ENCODE results near the gene TEX30.
"Not testable (repeated sequence)": the region's sequence is repeated elsewhere in the genome, so short reads cannot be mapped to it uniquely, and the experiment has no call there.

TEX30 gene

DNA sequence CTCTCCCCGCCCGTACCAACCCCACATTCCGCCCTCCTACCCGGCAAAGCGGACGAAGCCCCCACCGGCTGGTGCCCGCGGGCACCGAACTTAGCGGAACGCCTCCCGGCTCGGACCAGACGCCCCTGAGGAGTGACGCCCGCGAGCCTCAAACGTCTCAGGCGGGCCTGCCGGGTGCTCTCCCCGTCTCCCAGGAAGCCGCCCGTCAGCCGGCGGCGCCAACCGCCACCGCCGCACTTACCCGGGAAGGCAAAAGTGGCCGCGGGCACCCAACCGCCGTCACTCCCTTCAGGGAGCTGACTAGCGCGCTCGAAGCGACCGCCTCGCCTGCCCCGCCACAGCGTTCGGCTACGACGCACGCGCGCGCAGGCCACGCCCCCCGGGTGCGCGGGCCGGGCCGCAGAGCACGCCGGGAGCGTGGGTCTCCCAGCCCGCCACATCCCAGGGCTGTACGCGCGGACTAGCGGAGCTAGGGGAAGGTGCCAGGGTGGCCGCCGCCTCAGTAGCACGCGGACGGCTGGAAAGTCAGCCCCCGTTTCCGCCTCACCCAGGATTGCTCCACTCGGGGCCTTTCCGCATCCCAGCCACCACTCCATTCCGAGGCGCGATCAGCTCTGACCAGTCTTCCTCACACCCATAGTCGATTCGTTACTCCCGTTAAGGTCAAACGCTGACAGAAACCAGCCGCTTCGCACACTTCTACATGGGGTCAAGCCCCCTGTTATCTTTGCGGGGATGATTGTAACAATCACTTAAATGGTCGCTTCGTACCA is at the start of gene TEX30:
TSS of gene TEX30 (minus strand) at position 346 of the 773 bp plus-strand sequence. CDS start 3,760 bp downstream, outside the sequence.
- FAIRE-seq: no peak

DNA sequence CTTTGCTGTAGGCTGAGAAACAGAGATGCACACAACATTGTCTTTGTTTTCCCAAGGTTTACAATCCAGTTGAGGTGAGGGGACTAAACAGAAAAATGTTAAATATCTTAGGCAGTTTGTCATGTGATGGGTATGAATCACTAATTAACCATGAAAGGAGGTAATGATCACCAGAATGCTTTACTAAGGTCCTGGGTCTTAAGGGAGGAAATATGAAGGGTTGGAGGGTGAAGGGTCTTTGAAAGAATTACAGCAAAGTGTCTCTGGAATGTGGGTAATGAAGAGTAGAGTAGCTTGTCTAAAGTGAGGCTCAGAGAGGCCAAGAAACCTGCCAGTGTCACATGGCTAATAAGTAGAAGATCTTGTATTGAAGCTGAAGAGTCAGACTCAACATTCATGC is 44.3 kb upstream of the TEX30 start:
- FAIRE-seq: peak; percentile 91

- FAIRE-seq: peak; percentile 76
Measured at GRCh38 chr13:102817241-102817640, 43.7 kb upstream of the TEX30 start.

DNA sequence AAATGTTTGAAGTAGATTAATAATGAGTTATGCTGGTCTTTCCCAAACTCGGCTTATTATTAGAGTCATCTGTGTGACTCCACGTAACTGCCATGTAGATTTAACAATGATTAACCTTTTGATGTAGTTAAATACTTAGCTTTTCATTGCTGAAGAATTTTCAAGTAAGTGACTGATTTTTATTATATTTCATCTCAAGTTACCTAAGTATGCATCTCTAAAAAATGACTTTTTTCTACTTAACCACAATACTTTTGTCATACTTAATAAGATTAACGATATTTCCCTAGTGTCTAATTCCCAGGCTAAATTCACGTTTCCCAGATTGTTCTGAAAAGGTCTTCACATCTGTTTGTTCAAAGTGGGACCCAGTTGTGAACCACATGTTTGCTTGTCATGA is 43.1 kb upstream of the TEX30 start:
- no peak for FAIRE-seq

GRCh38 chr13:102815788-102816187 is 42.2 kb upstream of the TEX30 start:
- FAIRE-seq: no peak

DNA sequence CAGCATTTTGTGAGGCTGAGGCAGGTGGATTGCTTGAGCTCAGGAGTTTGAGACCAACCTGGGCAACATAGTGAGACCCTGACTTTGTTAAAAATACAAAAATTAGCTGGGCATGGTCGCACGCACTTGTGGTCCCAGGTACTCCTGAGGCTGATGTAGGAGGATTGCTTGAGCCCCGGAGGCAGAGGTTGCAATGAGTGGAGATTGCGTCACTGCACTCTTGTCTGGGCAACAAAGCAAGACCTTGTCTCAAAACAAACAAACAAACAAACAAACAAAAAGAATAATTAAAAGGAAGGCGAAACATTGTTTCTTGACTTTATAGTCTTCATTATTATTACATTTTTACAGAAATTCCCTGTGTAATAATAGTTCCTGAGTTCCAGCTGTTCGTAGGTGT is 41.2 kb upstream of the TEX30 start:
- FAIRE-seq: no peak

- FAIRE-seq: no peak
Measured at GRCh38 chr13:102814025-102814607, 40.5 kb upstream of the TEX30 start.

- no peak for FAIRE-seq
Measured at GRCh38 chr13:102812611-102813287, 39.2 kb upstream of the TEX30 start.

DNA sequence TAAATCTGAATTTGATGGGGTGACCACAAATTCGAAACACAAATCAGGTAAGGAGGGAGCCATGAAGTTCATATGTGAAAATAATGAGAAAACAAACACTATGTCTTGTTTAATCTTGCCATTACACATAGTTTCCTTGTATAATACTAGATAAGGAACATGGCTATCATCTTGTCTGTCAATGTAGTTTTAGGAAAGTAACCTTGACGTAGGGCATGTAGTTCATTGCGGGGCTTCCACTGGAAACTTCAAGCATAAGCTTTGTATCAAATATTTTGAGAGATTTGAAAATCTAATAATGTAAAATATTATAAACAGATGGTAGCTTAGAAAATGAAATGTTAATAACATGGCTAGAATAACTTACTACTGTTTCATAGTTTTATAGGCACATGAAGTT is 34.1 kb upstream of the TEX30 start:
- FAIRE-seq: no peak

DNA sequence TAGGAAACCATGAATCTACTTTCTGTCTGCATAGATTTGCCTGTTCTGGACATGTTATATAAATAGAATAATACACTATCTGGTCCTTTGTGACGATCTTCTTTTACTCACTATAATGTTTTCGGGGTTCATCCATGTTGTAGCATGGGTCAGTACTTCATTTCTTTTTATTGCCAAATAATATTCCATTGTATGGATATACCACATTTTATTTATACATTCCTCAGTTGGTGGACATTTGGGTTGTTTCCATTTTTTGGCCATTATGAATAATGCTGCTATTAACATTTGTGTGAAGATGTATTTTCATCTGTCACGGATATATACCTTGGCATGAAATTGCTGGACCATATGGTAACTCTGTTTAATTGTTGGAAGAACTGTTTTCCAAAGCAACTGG is 32.1 kb upstream of the TEX30 start:
- no peak for FAIRE-seq

DNA sequence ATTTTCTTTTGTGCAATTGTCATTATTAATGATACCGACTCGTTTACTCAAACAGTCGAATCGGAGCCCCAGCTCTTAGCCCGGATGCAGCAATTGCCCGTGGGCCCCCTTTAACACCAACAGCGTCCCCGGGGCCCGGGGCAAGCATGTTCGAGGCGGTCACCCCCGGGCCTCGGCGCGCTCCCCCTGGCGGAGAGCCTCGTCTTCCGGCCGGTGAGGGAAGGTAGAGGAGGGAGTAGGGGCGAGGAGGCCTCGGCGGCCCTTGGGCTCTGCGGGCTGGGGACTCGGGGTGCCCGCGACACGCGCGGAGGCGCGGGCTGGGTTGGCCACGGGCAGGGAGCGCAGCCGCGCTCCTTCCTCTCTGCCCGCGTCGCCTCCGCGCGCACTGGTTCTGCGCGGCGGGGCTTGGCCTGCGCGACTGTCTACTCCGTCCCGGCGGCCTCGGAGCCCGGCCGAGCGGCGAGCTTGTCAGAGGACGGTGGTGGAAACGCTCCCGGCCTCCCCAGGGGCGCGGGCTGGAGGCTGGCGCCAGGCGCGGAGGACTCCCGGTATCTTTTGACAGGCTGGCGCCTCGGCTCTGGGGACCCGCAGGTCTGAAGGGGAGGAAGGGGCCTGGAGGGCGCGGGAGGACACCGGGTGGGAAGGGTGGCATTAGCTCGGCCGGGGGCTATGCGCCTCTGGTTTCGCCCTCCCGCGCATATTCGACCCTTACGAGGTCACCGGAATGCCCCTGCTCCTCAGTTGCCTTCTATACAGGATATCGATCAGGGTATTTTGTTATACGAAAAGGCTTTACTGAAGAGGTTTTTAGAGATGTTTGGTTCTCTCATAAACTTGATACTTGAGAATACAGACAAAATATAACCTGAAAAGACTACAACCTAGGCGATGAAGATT is 26.8 kb upstream of the TEX30 start:
- no peak for FAIRE-seq

DNA sequence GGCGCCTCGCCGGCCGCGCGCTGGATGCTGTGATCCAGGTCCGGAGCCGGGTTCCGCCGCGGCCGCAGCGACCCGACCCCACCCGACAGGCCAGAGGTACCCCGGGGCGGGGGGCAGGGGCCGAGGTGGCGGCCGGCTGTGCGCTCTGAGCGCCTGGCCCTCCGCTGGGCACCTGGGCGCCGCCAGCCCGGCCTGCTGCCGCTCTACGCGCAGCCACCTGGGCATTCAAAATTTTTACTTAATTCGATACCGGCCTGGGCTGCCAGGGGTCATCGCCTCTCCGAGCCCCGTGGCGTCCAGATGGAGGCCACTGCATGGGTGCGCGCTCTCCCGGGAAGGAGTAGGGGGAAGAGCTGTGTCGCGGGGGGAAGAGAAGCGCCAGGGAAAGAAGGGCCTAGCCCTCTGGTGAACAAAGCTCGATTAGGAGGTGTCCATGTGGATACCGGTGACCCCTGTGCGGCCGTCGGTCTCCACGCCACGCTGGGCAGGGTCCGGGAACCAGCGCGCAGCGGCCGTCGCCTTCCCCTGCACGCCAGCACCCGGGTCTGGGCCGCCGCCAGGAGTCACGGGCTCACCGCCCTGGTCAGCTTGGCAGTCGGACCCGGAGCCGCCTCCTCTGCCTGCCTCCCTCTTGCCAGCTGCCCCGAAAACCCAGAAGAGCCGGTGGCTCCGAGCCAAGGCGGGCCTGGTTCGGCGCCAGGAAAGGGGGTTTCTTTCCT is 26.0 kb upstream of the TEX30 start:
- no peak for FAIRE-seq

DNA sequence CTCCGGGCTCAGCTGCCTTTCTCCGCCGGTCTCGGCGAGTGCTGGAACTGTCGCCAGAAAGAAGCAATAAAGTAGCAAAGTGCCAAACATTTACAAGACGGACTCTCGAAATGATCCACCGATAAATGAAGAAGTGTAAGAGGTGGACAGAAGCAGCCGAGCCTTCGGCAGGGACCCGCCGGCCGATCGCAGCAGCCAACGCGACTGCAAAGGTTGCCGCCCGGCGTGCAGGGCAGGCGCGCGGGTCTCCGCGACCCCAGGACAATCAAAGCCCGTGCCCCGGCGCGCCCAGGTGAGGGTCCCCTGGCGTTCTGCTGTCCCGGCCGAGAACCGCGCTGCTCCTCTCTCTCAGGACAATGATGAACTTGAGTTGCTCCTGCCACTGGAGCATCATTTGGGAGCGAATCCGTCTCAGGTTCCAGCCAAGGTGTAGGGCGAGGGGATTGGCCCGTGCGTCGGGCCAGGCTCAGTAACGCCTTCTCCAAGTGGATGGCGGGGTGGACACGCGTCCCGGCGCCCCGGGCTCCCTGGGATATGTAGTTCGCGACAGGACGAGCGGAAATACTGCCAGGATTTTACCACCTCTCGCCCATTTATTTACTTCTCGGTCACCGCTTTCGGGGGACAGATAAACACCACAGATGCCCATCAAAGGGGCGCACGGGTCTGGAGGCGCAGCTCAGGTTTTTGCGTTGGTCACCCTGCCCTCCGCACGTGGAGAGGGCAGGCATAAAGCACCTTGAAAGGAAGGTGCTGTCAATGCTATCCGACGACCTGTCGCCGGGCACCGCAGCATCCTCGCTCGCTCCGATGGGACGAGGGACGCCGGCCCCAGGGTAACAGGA is 25.2 kb upstream of the TEX30 start, which contains the start of the genes BIVM and POGLUT2:
TSS of gene BIVM (plus strand) at position 539 of the 845 bp plus-strand sequence. CDS start 8,149 bp downstream, outside the sequence.
TSS of gene POGLUT2 (minus strand) at position 396 of the 845 bp plus-strand sequence. CDS start at position 90, 306 bp downstream.
- FAIRE-seq: peak; percentile 96

DNA sequence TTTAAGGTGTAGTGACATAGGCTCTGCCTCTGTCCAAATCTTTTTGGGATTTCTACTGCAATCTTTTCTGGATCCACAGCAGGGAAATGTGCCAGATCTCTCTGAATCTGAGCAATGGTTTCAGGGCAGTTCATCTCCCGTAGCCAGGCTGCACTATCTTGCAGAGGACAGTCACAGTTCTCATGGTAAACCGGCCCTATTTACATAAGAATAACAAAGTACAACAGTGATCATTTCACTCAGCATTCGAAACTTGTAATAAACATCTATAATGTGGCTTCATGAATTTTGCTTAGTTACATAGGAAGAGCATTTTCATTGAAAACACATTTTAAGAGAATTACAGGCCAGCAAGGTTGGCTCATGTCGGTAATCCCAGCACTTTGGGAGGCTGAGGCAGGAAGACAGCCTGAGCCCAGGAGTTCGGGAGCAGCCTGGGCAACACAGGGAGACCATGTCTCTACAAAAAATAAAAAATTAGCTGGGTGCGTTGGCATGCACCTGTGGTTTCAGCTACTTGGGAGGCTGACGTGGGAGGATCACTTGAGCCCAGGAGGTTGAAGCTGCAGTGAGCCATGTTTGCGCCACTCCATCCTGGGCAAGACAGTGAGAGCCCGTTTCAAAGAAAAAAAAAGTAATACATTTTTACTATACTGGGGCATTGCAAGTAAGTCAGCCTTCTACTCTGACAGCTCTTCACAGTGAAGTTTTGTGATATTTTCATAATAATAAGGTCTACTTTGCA is 20.2 kb upstream of the TEX30 start:
- FAIRE-seq: no peak

DNA sequence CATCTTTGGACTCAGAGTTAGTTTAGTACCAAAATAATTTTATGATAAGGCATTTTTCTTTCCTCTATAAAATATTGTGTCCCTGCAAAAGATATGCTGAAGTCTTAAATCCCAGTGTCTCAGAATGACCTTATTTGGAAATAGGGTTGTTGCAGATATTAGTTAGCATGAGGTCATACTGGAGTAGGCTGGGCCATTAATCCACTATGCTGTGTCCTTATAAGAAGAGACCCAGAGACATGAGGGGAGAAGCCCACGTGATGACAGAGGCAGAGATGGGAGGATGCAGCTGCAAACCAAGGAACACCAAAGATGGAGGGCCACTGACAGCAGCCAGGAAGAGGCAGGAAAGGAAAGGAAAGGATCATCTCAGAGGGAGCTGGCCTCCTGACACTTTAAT is 18.8 kb upstream of the TEX30 start:
- no peak for FAIRE-seq

GRCh38 chr13:102788683-102789082 is 15.1 kb upstream of the TEX30 start:
- no peak for FAIRE-seq

DNA sequence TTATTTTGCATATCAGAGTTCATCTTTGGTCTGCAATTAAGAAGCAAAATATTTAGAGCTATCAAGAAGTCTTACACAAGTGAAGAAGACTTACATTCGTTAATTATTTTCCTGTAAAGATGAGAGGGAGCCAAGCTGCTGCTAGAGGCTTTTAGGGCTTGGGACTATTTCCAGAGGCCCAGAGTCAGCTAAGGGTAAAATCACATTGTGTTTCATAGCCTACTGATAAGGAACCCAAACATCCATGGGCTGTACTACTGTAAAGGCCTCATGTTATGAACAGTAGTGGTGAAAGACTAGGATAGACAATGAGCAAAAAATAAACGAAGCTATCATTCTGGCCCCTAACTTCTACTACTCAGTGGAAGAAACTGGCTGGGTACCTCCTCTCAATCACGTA is 10.9 kb upstream of the TEX30 start:
- no peak for FAIRE-seq

GRCh38 chr13:102781591-102781990 is 8.0 kb upstream of the TEX30 start:
- no peak for FAIRE-seq

- FAIRE-seq: not testable (repeated sequence)
Measured at GRCh38 chr13:102780656-102781055, 7.1 kb upstream of the TEX30 start.

DNA sequence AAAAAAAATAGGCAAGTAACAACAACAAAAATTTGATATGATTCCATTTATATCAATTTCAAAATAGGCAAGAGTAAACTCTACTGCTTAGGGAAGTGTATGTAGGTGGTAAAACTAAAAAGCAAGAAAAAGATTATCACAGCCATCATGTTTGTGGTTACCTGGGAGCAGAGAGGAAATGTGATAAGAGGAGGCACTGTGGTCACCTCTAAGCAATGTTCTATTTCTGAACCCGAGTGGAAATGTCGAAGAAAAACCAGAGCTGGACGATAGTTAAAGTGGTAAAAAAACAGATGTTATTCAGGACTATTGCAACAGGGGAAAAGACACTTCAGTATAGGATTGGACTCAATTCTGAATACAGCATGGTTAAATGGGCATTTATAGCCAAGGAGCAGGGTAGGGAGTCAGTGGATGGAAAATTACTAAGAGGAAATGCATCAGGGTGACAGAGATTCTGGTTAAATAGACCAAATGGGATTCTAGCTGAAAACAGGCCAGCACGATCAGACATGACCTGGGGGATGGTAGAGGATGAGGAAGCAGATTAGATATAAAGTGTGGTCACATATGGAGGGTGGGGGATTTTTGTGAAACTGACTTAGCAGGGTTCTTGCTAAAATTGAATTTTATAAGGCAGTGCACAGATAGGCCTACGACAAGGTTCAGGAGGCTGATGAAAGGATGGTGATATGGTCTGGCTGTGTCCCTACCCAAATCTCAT is 6.0 kb upstream of the TEX30 start:
- no peak for FAIRE-seq

Measured in G401.6 (cell line).